DOHH2 (cell line): ENCODE measurements around the gene P2RX3.

Experiments used
- H3F3A ChIP-seq: fragments of 200-600 bp; sonication (generic), shearing (Covaris generic); 2 replicates; pipeline ENCODE4 v1.6.0; 2016; ENCODE audit warnings: antibody characterized with exemption, mild to moderate bottlenecking; ENCODE audit not compliant: control insufficient read depth, insufficient read depth
- H3K27ac ChIP-seq: fragments of 200-600 bp; sonication (generic); 2 replicates; pipeline ENCODE4 v1.5.1; 2014; ENCODE audit warnings: low read depth, mild to moderate bottlenecking, low read length, moderate library complexity
- H3K27me3 ChIP-seq: fragments of 200-600 bp; sonication (generic); 2 replicates; pipeline ENCODE4 v1.6.1; 2014; ENCODE audit warnings: mild to moderate bottlenecking, low read length, mixed read lengths; ENCODE audit not compliant: control insufficient read depth
- H3K36me3 ChIP-seq: fragments of 200-600 bp; sonication (generic); 2 replicates; pipeline ENCODE4 v1.6.1; 2014; ENCODE audit warnings: mild to moderate bottlenecking, low read length, moderate library complexity, mixed read lengths; ENCODE audit not compliant: control insufficient read depth
- H3K4me1 ChIP-seq: fragments of 200-600 bp; sonication (generic); 2 replicates; pipeline ENCODE4 v1.6.1; 2014; ENCODE audit warnings: mild to moderate bottlenecking, low read length, mixed read lengths; ENCODE audit not compliant: control insufficient read depth
- H3K4me2 ChIP-seq: fragments of 200-600 bp; sonication (generic); 2 replicates; pipeline ENCODE4 v1.6.0; 2014; ENCODE audit warnings: mild to moderate bottlenecking, low read length, moderate library complexity
- H3K4me3 ChIP-seq: fragments of 200-600 bp; sonication (generic); 2 replicates; pipeline ENCODE4 v1.5.1; 2014; ENCODE audit warnings: mild to moderate bottlenecking, low read length, mixed read lengths
- H3K79me2 ChIP-seq: fragments of 200-600 bp; sonication (generic); 2 replicates; pipeline ENCODE4 v1.6.1; 2014; ENCODE audit warnings: mild to moderate bottlenecking, low read length, mixed read lengths; ENCODE audit not compliant: control insufficient read depth
- H3K9me2 ChIP-seq: fragments of 200-600 bp; sonication (generic); replicated peaks from 2 replicates; pipeline ENCODE4 v1.6.1; 2014; ENCODE audit warnings: mild to moderate bottlenecking, low read length, mixed read lengths; ENCODE audit not compliant: control insufficient read depth
- H3K9me3 ChIP-seq: fragments of 200-600 bp; sonication (generic); 2 replicates; pipeline ENCODE4 v1.6.1; 2014; ENCODE audit warnings: antibody characterized with exemption, low read length, mixed read lengths; ENCODE audit not compliant: control insufficient read depth, insufficient read depth
- H4K20me1 ChIP-seq: fragments of 200-600 bp; sonication (generic); 2 replicates; pipeline ENCODE4 v1.6.0; 2014; ENCODE audit warnings: low read depth, mild to moderate bottlenecking, antibody characterized with exemption, low read length, moderate library complexity; ENCODE audit not compliant: control insufficient read depth, insufficient read depth
- EZH2phosphoT487 ChIP-seq: fragments of 200-600 bp; sonication (generic); IDR thresholded peaks from 2 replicates; pipeline ENCODE4 v1.6.1; 2017; ENCODE audit warnings: borderline replicate concordance, mild to moderate bottlenecking, antibody characterized with exemption, low read length, moderate library complexity, mixed read lengths
- TF ChIP-seq, protein P1 (sequence below): fragments of 200-600 bp; sonication (generic); IDR thresholded peaks from one replicate; pipeline ENCODE4 v1.5.1; 2014; ENCODE audit warnings: antibody characterized with exemption, mild to moderate bottlenecking, low read depth, low read length; ENCODE audit not compliant: poor library complexity, severe bottlenecking

P2RX3 gene

GRCh38 chr11:57322256-57323166, 15.6 kb upstream of the P2RX3 start:
- no peak for TF ChIP-seq EZH2phosphoT487
- TF ChIP-seq, protein P1, sequence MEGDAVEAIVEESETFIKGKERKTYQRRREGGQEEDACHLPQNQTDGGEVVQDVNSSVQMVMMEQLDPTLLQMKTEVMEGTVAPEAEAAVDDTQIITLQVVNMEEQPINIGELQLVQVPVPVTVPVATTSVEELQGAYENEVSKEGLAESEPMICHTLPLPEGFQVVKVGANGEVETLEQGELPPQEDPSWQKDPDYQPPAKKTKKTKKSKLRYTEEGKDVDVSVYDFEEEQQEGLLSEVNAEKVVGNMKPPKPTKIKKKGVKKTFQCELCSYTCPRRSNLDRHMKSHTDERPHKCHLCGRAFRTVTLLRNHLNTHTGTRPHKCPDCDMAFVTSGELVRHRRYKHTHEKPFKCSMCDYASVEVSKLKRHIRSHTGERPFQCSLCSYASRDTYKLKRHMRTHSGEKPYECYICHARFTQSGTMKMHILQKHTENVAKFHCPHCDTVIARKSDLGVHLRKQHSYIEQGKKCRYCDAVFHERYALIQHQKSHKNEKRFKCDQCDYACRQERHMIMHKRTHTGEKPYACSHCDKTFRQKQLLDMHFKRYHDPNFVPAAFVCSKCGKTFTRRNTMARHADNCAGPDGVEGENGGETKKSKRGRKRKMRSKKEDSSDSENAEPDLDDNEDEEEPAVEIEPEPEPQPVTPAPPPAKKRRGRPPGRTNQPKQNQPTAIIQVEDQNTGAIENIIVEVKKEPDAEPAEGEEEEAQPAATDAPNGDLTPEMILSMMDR = no peak
- Histone ChIP-seq H3K27ac (no peak overlapping the region), H3K79me2 (no peaks in the 10 kb centered on the region), H3K27me3 (no peaks in the 10 kb centered on the region), H4K20me1 (no peaks in the 10 kb centered on the region), H3K4me2 (no peak overlapping the region), H3K9me3 (no peaks in the 10 kb centered on the region), H3F3A (peaks cover 19% of the 10 kb centered on the region), H3K9me2 (no peaks in the 10 kb centered on the region), H3K36me3 (peaks cover 26% of the 10 kb centered on the region), H3K4me1 (peaks cover 33% of the 10 kb centered on the region), H3K4me3 (no peak overlapping the region)

DNA sequence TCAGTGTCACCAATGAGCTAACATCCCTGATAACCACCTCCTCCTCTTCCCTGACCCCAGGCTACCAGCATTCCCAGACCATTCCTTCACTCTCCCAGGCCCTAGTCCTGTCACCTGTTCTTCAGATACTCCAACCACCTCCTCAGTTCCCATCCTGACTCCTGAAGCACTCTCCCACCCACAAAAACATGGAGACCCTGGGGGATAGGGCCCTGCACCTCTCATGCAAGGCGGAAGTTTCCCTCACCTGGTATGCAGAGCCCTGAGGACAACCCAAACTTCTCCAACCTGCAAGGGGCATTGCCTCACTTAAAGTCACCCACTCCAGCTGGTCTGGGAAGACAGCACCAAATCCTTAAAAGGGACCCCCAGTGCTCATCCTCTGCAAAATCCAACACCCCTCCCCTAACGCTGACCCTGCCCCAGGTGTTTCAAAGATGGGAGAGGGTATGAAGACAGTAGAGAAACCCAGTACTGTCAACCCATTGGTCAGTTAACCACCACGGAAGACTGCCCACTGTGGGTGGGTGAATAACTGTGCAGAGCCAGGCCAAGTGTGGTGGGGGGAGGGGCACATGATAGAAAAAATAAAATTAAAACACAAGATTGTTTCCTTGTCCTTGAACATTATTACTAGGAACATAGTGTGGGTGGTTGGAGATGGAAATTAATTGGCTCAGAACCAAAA, 14.8 kb upstream of the P2RX3 start:
- H3F3A ChIP-seq = peaks cover 19% of the 10 kb centered on the region
- H3K36me3 ChIP-seq = peaks cover 31% of the 10 kb centered on the region
- peak overlapping the region; percentile 91; the same call in 1 of the 2 replicates for H3K4me2 ChIP-seq
- H3K27me3 ChIP-seq = no peaks in the 10 kb centered on the region
- no peaks in the 10 kb centered on the region for H4K20me1 ChIP-seq
- H3K9me3 ChIP-seq = no peaks in the 10 kb centered on the region
- H3K27ac ChIP-seq = no peak overlapping the region
- no peak for TF ChIP-seq EZH2phosphoT487
- TF ChIP-seq, protein P1 = no peak
- H3K79me2 ChIP-seq = no peaks in the 10 kb centered on the region
- no peak overlapping the region for H3K4me3 ChIP-seq
- H3K4me1 ChIP-seq = peaks cover 41% of the 10 kb centered on the region
- H3K9me2 ChIP-seq = no peaks in the 10 kb centered on the region

DNA sequence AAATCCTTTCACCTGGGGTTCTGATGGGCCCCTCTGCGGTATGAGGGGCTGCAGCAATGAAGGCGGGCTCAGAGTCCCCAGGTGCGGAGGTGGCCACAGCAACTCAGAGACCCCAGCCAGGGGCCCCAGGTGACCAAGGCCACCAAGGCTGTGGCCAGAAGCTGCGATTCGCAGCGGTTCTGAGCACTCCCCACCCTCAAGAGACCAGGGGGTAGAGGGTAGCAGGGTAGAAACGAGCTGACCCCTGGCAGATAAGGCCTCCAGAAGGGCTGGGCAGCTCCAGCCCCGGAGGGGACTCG, 14.3 kb upstream of the P2RX3 start:
- no peaks in the 10 kb centered on the region for H3K27me3 ChIP-seq
- no peaks in the 10 kb centered on the region for H4K20me1 ChIP-seq
- peak overlapping the region; percentile 91 for H3K4me2 ChIP-seq
- H3K36me3 ChIP-seq = peaks cover 36% of the 10 kb centered on the region
- no peaks in the 10 kb centered on the region for H3K9me3 ChIP-seq
- no peaks in the 10 kb centered on the region for H3K79me2 ChIP-seq
- H3K9me2 ChIP-seq = no peaks in the 10 kb centered on the region
- peaks cover 41% of the 10 kb centered on the region for H3K4me1 ChIP-seq
- no peak for TF ChIP-seq EZH2phosphoT487
- TF ChIP-seq, protein P1 = no peak
- H3F3A ChIP-seq = peaks cover 19% of the 10 kb centered on the region
- H3K27ac ChIP-seq = no peak overlapping the region
- peak overlapping the region; percentile 87 for H3K4me3 ChIP-seq
